ENCODE measurements around the gene MT1X.
A peak's percentile ranks its signal among the peaks of the same experiment; 100 is the strongest.
"Not testable (repeated sequence)": the region's sequence is repeated elsewhere in the genome, so short reads cannot be mapped to it uniquely, and the experiment has no call there.

MT1X gene

DNA sequence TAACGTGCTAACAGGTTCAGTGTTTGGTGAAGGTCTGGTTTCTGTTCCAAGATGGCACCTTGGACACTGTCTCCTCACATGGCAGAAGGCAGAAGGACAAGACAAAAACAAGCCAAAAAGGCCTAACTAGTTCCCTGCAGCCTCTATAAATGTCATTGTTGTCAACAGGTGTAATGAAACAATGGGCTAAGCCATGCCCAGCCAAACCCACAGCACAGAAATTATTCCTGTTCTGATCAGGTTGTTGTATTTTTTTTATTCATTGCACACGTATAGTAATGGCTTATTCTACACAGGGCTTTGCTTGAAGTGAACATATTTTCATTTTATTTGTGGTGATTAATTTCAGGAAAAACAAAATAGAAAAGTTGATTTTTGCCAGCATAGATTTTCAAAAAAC lies 31.5 kb downstream of the MT1X start:
- DNase-seq: no peak

- DNase-seq: no peak
Observed at GRCh38 chr16:56715126-56715525, 32.9 kb downstream of the MT1X start.

DNA sequence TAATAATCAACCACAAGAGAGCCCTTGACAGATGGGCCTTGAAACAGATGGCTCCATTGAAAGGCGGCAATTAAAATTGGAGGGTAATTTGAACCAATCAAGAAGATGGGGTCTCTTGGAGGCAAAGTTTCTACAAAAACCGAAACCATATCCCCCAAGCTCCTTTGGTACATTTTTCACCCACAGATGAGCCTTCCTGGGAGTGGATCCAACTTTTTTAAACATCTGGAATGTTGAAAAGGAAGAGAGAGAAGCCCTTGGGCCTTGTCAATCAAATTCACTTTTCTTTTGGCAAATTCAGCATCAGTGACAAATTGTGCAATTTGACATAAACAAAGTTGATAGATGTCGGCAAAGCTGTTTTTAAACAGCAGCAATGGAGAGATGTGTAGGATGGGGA lies 34.5 kb downstream of the MT1X start:
- no peak for DNase-seq

- not testable (repeated sequence) for DNase-seq
Observed at GRCh38 chr16:56717532-56717931, 35.3 kb downstream of the MT1X start.

DNA sequence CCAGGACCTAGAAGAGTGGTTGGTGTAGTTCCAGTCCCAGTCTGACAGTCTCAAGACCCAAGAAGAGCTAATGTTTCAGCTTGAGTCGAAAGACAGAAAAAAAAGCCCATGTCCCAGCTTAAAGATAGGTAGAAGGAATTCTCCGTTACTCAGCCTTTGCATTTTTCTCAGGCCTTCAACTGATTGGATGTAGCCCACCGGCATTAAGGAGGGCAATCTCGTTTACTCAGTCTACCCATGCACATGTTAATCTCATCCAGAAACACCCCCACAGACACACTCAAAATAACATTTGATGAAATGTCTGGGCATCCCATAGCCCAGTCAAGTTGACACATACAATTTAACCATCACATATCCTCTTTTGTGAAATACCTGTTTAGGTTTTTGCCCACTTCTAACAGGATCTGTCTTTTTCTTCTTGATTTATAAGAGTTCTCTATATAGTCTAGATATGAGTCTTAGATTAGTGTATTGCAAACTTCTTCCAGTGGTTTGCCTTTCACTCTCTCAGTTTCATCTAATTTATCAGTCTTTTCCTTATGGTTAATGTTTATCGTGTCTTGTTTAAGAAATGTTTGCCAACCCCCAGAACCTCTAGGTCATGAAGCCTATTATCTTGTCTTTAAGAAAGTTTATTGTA lies 40.1 kb downstream of the MT1X start:
- DNase-seq: no peak

- no peak for DNase-seq
Observed at GRCh38 chr16:56724191-56724590, 41.9 kb downstream of the MT1X start.

DNA sequence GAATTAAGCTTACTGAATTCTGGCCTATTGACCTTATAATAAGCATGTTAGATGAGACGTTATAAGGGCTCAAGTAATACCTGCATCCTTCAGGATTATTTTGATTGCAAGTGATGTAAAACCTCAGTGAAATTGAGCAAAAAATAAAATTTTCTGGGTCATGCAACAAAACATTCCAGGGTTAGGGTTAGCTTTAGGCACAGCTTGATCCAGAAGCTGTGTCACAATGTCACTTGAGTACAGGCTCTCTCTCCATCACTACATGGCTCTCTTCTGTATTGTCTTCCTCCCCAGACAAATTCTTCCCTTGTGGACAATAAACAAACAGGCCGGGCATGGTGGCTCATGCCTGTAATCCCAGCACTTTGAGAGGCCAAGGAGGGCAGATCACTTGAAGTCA lies 44.0 kb downstream of the MT1X start:
- DNase-seq: no peak

DNA sequence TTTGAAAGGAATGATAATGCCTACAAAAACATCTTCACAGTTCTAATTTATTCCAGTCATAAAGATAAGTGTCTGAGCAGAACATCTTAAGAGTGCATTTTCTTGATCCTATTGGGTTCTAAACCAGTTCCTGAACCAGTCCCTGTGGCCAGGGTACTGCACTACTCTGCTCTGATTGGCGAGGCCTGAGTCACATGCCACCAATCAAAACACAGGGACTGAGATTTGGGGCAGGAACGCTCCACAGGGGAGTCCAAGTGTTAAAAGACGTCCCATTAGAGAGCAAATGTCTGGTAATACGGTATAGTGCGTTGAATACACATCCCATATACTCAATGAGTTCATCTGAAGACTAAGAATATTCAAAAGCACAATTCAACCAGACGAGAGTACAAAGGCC lies 44.7 kb downstream of the MT1X start:
- no peak for DNase-seq

GRCh38 chr16:56728027-56728426 lies 45.8 kb downstream of the MT1X start:
- DNase-seq: no peak

DNA sequence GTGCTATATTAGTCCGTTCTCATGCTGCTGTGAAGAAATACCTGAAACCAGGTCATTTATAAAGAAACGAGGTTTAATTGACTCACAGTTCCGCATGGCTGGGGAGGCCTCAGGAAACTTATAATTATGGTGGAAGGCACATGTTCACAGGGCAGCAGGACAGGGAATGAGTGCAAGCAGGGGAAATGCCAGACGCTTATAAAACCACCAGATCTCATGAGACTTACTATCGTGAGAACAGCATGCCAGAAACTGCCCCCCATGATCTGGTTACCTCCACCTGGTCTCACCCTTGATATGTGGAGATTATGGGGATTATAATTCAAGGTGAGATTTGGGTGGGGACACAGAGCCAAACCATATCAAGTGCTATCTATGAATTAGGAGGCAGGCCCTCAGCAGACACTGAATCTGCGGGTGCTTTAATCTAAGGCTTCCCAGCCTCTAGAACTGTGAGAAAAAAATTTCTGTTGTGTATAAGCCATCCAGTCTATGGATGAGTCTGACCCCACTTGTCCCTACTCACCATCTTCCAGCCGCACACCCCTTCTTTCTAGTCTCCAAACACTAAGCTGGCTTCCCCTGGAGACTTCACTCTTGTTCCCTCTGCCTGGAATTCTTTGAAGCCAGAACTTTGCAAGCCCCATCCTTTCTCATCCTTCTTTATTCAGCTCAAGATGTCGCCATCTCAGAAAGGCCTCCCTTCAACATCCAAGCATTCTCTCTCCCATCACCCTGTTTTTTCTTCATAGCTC lies 46.9 kb downstream of the MT1X start:
- DNase-seq: no peak

GRCh38 chr16:56729735-56730662 lies 47.7 kb downstream of the MT1X start, which contains the start of gene NUP93:
Gene NUP93 (plus strand): TSS chr16:56730129. CDS start chr16:56748248, 18,119 bp downstream.
- peak; percentile 79 to 95 (median 83) for DNase-seq

DNA sequence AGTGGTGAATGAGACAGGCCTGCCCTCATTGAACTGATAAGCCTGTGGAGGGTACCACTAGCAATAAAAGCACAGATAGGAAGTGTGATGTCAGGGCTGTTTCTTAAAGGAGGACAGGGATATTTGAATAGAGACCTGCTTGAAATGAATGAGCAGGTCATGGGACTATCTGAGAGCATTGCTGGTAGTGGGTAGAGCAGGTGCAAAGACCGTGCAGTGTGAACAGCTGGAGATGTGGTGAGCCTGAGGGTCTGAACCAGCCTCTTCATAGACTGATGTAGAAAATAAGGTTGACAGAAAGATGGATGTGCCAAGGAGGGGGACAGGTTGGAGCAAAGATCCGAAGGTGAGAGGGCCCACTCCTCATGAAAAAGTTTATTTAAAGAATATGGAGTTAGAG lies 50.1 kb downstream of the MT1X start:
- DNase-seq: no peak

GRCh38 chr16:56732832-56733231 lies 50.6 kb downstream of the MT1X start:
- DNase-seq: peak in 1 of 5 experiments; percentile 12

Data from T-helper 2 cell (primary cell).